ENCODE results near the gene GPRC5A. TPM values are rescaled to one million over a fixed set of nuclear protein-coding genes. Genes with fewer than 3 reads are reported as not detected.

The GPRC5A gene
- total RNA-seq, 1 donor from 2014 or later = not detected

- ATAC-seq (ENCODE audit: low read depth) (peak; percentile 99), DNase-seq (peak; percentile 73)
- H3K36me3 Mint-ChIP-seq (ENCODE audit: low read depth) = no peaks in the 10 kb centered on the region
- H3K27me3 Mint-ChIP-seq = peaks cover 16% of the 10 kb centered on the region
- H3K9me3 Mint-ChIP-seq = no peaks in the 10 kb centered on the region
- H3K4me3 Mint-ChIP-seq = no peak overlapping the region
- peak; percentile 86 for TF ChIP-seq CTCF (IDR thresholded peaks at IDR 0.05)
- intact Hi-C loops (cut with micrococcal nuclease) = loop anchor here (1.0 to 5.0 kb wide), 10 partner anchors 66 to 745 kb away; partner anchors contain the start of gene HEBP1
- H3K4me1 Mint-ChIP-seq = peaks cover 8% of the 10 kb centered on the region
- no peak overlapping the region for H3K27ac Mint-ChIP-seq
- ChIA-PET CTCF (interaction anchor here (0.6 to 5.4 kb wide), 26 partner anchors 15 to 386 kb away, joined by 3 to 167 read pairs (median 4); partner anchors contain the start of gene EMP1), POLR2A (interaction anchor here (1.1 kb wide), 1 partner anchor 296 kb away, joined by 6 read pairs; no protein-coding TSS in a partner anchor)
Observed at GRCh38 chr12:12916135-12916944, 25.0 kb downstream of the GPRC5A start.

GRCh38 chr12:12917517-12917916 is 26.2 kb downstream of the GPRC5A start:
- DNase-seq (no peak), ATAC-seq (ENCODE audit: low read depth) (no peak)
- H3K27me3 Mint-ChIP-seq = peaks cover 16% of the 10 kb centered on the region
- ChIA-PET CTCF (interaction anchor here (1.1 to 5.4 kb wide), 4 partner anchors 126 to 338 kb away, joined by 4 to 167 read pairs (median 13); no protein-coding TSS in a partner anchor), POLR2A (no interaction called here)
- H3K4me1 Mint-ChIP-seq = peaks cover 8% of the 10 kb centered on the region
- no peak overlapping the region for H3K4me3 Mint-ChIP-seq
- no peaks in the 10 kb centered on the region for H3K36me3 Mint-ChIP-seq (ENCODE audit: low read depth)
- H3K27ac Mint-ChIP-seq = no peak overlapping the region
- H3K9me3 Mint-ChIP-seq = no peaks in the 10 kb centered on the region
- TF ChIP-seq CTCF (IDR thresholded peaks at IDR 0.05) = no peak
- intact Hi-C loops (cut with micrococcal nuclease) = loop anchor here (2.0 to 5.0 kb wide), 3 partner anchors 65 to 445 kb away; no protein-coding TSS in a partner anchor

- H3K27me3 Mint-ChIP-seq = peaks cover 16% of the 10 kb centered on the region
- H3K27ac Mint-ChIP-seq = no peak overlapping the region
- TF ChIP-seq CTCF (IDR thresholded peaks at IDR 0.05) = no peak
- H3K36me3 Mint-ChIP-seq (ENCODE audit: low read depth) = no peaks in the 10 kb centered on the region
- peaks cover 8% of the 10 kb centered on the region for H3K4me1 Mint-ChIP-seq
- no peak overlapping the region for H3K4me3 Mint-ChIP-seq
- POLR2A ChIA-PET = no interaction called here
- intact Hi-C loops (cut with micrococcal nuclease) = loop anchor here (1.0 to 5.0 kb wide), 2 partner anchors 77 to 443 kb away; no protein-coding TSS in a partner anchor
- no peaks in the 10 kb centered on the region for H3K9me3 Mint-ChIP-seq
- DNase-seq = no peak
- ATAC-seq (ENCODE audit: low read depth) = no peak
- CTCF ChIA-PET = interaction anchor here (0.8 to 1.1 kb wide), 3 partner anchors 131 to 293 kb away, joined by 3 to 4 read pairs (median 4); no protein-coding TSS in a partner anchor
Observed at GRCh38 chr12:12918781-12919389, 27.5 kb downstream of the GPRC5A start.

- intact Hi-C loops (cut with micrococcal nuclease) = loop anchor here (5.0 kb wide), 1 partner anchor 442 kb away; no protein-coding TSS in a partner anchor
- DNase-seq (no peak), ATAC-seq (ENCODE audit: low read depth) (no peak)
- TF ChIP-seq CTCF (IDR thresholded peaks at IDR 0.05) = no peak
- Mint-ChIP-seq H3K27ac (no peak overlapping the region), H3K27me3 (peaks cover 18% of the 10 kb centered on the region), H3K9me3 (no peaks in the 10 kb centered on the region), H3K4me1 (peaks cover 8% of the 10 kb centered on the region), H3K36me3 (ENCODE audit: low read depth) (no peaks in the 10 kb centered on the region), H3K4me3 (no peak overlapping the region)
- CTCF ChIA-PET = interaction anchor here (1.2 to 1.3 kb wide), 2 partner anchors 292 to 316 kb away, joined by 4 read pairs; no protein-coding TSS in a partner anchor
- POLR2A ChIA-PET = no interaction called here
Observed at GRCh38 chr12:12919666-12920435, 28.5 kb downstream of the GPRC5A start.

Measured in activated B cell treated with CpG ODN at 0.5 μM for 24 hours (primary cell).